GM21825 (cell line): ENCODE data around the gene PRRC2C.
"Not testable (repeated sequence)": the region's sequence is repeated elsewhere in the genome, so short reads cannot be mapped to it uniquely, and the experiment has no call there.

Experiments
- ATAC-seq: cut with Tn5 transposase; IDR thresholded peaks from one replicate; pipeline ENCODE4 v1.9.1; 2021; ENCODE audit warnings: mild to moderate bottlenecking, moderate library complexity; ENCODE audit not compliant: unreplicated experiment

Gene PRRC2C

DNA sequence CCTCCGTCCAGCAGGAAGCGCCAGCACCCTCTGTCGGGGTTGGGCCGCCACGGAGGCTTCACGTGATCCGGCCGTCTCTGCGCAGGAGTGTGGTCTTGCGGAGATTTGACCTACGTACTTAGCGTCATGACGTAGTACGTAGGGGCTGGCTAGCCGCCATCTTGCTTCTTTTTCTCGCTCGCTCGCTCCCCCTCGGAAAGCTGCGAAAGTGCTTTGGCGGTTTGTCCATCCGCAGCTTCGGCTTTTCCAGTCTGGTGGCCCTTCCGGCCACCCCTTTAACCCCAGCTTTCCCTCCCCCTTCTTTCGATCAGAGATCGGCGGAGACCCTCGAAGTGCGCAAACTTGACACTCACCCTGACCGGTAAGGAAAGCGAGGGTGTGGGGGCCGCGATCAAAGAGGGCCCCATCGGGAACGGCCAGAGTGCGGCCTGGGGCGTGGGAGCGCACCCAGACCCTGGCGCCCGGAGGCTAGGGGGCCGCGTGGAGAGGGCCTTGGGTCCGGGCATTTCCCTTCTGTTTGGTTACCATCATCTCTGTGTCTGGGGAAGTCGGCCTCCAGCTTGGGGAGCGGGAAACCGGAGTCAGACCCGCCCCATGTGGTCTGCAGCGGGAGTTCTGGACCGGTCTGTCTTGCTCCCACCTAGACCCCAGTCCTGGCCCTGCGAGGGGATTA lies at the start of gene PRRC2C:
PRRC2C (plus strand) TSS at position 156 of the 673 bp plus-strand sequence. CDS start 26,559 bp downstream, outside the sequence.
- peak; percentile 98 for ATAC-seq

DNA sequence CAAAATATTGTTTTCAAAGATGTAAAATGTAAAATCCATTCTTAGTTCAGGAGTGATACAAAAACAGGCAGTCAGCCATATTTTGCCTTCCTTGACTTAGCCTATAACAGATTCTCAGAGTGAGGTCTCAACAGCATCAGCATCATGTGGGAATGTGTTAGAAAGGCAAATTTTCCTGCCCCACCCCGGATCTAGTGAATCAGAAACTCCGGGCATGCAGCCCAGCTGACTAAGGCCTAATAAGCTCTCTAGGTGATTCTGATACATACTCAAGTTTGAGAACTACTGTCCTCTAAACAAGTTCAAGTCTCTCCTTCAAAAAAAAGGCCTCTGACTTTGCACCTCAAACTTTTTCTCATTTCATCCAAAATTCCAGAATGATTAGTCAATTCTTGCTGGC lies 46.9 kb upstream of the PRRC2C start:
- no peak for ATAC-seq

DNA sequence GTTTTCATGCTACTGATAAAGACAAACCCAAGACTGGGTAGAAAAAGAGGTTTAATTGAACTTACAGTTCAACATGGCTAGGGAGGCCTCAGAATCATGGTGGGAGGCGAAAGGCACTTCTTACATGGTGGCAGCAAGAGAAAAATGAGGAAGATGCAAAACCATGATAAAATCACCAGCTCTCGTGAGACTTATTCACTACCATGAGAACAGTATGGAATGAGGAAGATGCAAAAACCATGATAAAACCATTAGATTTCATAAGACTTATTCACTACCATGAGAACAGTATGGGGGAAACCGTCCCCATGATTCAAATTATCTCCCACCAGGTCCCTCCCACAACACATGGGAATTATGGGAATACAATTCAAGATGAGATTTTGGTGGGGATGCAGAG lies 45.1 kb upstream of the PRRC2C start:
- ATAC-seq, result not testable (repeated sequence)

DNA sequence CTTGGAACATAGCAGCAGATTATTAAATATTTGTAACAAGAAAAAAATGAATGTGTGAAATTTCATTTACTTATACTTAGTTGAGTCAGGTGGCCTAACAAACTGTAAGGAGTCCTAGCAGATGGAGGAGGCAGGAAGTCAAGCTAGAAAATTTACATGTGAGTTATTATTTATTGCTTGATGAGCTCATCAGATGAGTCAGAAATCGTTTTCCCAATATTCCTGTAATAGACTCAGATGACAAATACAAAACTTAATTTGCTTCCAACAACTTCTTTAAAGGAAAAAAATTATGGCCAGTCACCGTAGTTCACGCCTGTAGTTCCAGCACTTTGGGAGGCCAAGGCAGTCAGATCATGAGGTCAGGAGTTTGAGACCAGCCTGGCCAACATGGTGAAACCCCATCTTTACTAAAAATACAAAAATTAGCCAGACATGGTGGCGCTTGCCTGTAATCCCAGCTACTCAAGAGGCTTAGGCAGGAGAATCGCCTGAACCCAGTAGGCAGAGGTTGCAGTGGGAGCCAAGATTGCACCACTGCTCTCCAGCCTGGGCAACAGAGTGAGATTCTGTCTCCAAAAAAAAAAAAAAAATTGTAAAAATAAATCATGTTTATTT lies 43.9 kb upstream of the PRRC2C start:
- not testable (repeated sequence) for ATAC-seq

DNA sequence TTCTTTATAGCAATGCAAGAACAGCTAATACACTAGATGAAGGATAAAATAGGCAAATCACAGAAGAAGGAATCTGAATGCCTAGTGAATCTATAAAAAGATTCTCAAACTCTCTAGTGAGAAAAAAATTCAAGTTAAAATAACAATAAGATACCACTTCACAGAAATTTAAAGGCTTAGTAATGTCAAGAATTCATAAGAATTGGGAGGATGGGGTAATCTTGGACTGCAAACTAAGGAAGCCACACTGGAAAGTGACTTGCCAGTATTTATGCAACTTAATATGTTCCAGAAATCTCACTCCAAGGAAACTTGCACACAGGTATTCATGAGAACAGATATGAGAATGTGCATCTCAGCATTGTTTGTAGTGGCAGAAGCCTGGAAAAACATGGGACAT lies 38.9 kb upstream of the PRRC2C start:
- ATAC-seq, result no peak

DNA sequence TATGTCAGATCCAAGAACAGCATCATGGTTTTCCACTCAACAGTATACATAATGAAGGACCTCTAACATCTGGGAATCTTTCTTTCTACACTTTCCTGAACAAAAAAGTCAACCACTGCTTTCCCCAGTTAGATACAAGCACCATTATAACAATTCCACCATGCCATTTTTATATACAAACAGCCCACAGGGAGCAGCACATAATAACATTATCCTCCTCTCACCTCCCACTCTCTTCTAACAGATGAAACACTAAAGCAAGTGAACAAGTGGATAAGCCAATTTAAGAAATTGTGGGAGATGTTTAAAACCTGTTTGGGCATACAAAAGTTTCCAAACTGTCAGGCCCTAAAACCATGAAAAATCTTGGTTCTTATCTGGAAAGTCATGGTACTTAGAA lies 29.4 kb upstream of the PRRC2C start:
- ATAC-seq, result no peak

DNA sequence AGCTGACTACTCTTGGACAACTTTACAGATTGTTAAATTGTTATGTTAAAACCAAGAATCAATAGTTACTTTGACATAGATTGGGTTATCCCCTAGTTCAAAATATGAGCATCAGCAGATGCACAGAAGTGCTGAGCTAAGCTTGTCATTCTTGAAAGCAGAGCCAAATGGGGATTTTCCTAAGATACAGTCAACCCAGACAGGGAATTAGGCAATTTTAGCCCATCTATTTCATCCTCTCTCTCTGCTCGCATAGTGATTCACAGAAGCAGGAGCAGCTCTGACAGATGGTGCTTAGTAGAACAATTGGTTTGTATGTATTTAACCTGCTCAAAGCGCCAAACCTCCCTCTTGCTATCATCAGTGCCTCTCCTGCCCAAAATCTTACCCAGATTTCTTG lies 27.9 kb upstream of the PRRC2C start:
- no peak for ATAC-seq

DNA sequence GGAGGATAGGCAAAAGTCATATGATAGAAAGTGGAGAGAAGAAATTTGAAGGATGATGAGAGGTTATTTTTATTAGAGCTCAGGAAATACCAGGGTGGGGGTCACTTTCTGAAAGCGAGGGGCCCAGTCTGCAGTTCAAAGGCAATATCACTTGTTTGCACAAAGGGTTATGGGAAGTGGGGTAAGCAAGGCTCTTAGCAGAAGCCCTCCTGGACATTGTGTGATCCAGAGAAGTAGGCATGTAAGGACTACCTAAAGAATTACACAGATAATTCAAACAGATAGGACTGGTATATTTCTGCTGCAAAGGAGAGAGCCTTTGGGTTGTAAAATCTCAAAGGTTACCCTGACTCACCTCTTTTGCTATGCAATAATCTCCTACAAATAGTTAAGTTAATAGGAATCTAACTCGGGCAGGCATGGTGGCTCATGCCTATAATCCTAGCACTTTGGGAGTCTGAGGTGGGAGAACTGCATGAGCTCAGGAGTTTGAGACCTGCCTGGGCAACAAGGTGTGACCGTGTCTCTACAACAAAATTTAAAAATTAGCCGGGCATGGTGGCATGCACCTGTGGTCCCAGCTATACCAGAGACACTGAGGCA lies 25.2 kb upstream of the PRRC2C start:
- no peak for ATAC-seq

DNA sequence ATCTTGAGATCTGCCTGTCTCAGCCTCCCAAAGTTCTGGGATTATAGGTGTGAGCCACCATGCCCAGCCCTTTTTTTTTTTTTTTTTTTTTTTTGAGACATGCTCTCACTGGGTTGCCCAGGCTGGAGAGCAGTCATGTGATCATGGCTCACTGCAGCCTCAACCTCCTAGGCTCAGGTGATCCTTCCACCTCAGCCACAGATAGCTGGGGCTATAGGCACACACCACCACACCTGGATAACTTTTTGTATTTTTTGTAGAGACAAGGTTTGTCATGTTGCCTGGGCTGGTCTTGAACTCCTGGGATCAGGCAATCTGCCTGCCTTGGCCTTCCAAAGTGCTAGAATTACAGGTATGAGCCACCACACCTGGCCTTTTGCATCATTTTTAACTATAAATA lies 17.7 kb upstream of the PRRC2C start:
- no peak for ATAC-seq

DNA sequence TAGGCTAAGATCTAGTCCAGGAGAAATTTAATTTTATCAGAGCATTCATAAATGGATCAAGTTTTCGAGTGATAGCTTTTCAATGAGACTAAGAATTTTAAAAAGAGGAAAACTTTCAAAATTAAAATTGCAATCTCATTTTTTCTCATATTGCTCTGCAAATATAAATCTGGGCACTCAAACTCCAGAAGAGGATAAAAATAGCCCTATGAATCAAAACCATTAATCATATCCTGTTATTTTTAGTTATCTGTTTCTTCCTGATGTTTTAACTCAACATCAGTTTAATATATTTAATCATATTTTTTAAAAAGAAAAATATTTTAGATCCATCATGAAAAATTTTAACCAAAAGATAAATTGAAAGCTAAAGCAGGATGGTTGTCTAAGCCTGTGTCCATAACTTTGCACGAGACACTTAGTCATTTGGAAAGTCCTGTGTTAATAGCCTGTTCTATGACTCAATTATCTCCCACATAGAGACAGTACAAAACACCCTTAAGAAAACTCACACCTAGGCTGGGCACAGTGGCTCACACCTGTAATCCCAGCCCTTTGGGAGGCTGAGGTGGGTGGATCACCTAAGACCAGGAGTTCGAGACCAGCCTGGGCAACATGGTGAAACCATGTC lies 17.1 kb upstream of the PRRC2C start:
- ATAC-seq, result peak; percentile 74

DNA sequence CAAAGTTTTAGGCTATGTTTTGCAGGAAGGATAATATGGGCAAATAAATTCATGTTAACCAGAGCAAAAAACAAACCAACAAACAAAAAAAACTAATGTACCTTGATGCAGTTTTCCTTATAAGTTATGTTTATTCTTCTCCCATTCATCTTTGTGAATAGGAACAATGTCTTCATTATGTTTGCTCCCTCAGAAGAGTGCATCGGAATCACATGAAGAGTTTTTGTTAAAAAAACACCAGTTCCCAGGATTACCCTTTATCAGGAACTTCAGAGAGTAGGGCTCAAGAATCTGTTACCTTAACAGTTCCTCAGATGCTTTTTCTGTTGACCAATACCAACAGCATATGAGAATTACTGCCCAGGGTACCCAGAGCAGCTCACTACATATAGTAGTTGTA lies 14.6 kb upstream of the PRRC2C start:
- ATAC-seq, result no peak

DNA sequence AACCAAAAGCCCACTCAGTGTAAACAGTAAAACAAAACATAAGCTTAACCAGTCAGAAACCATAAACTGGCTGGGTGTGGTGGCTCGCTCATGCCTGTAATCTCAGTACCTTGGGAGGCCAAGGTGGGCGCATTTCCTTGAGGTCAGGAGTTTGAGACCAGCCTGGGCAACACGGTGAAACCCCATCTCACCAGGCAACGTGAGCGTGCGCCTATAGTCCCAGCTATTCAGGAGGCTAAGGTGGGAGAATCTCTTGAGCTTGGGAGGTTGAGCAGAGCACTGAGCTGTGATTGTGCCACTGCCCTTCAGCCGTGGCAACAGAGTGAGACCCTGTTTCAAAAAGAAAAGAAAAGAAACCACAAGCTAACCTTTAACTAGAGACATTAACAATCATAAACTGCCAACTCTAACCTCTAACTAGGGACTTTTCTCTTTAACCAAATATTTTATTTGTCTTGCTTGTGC lies 13.1 kb upstream of the PRRC2C start:
- peak; percentile 56 for ATAC-seq

DNA sequence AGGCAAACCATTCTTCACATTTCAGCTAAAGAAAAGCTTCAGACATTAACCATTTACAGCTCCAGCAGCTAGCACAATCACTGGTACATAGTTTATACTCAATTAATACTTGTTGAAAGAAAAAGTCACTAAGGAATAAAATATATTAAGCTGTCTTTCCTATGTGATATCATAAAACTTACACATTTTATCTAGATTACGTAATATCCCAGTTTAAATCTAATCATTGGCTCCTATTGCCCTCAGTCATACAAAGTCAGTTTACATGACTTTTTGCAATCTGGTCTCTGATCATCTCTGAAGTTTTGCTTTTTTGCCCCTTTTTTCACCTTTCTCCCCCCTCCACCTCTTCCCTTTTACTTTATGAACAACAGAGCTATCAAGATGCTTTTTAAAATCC lies 8.5 kb upstream of the PRRC2C start:
- ATAC-seq, result no peak

DNA sequence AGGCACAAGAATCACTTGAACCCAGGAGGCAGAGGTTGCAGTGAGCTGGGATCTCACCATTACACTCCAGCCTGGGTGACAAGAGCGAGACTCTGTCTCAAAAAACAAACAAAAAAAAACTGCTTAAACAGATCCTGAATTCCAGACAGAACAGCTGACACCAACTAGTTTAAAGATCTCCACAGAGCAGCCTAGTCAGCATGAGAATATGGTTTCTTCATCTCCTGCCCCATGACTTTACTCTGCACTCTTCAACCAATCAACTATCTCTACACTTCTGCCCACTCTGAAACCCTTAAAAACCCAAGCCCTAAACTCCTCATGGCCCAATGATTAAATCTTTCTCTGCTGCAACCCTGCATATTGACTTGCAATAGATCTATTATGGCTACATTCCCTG lies 7.5 kb upstream of the PRRC2C start:
- no peak for ATAC-seq

DNA sequence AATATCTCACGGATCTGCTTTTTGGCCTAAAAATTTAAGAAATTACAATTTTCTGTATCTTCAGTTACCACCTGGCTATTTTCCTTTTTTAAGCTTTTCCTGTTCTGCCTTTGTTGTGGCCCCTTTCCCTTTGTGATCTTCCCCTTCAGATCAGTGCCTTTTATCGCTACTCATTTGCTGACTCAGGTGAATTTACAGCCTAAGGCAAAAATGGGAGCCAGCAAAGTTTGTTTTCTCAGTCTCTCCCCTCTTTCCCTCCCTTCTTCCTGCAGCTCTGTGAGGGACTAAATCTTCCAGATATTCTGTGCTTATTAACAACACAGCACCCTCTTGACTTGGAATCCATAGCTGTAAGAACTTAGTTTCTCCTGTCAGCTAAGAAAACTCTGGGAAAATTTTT lies 5.3 kb upstream of the PRRC2C start:
- ATAC-seq, result no peak

DNA sequence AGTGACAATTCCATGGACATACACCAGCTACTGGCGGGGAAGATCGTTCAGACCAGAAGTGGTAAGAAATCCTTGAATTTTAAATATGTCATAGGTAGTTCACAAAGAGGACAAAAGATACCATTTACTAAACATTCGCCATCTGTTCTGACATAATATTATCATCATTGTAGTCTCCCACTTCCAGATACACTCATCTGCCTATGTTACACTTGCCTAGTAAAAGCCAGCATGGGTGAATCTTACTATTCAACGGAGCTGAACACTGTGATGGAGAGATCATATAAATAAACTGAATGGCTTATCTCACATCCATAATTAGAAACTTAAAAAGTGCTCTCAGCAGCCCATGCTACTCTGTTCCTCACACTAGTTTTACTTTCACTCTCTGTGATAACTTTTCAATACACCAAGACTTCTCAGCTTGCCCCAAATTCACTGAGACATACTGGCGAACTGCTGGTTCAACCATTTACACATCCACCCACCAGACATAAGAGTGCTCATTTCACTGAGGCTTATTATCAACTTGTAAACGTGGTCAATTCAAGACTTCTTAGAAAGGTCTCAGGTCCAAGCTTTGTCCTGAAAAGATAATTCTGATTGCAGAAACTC lies 463 bp upstream of the PRRC2C start:
- ATAC-seq, result peak; percentile 50

DNA sequence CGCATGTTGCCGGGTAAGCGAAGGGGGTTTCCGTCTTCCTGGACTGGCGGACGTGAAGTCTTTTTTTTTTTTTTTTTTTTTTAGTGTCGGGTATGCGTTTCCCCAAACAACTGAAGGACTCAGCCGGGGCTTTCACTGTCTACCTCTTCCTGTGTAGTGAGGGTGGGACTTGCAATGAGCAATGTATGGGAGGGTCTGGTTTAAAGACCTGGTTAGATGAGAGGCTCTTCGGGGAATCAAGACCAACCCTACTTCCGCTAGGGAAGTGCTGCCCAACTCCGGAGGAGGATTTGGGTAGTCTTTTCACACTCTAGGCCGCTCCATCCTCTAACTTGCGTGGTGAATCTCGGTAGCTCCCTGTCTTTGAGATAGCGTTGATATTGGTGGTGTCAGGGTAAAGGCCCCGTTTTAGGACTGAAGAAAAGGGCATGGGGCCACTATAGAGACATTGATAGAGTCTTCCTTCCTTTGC lies 754 bp downstream of the PRRC2C start:
- ATAC-seq, result peak; percentile 40

DNA sequence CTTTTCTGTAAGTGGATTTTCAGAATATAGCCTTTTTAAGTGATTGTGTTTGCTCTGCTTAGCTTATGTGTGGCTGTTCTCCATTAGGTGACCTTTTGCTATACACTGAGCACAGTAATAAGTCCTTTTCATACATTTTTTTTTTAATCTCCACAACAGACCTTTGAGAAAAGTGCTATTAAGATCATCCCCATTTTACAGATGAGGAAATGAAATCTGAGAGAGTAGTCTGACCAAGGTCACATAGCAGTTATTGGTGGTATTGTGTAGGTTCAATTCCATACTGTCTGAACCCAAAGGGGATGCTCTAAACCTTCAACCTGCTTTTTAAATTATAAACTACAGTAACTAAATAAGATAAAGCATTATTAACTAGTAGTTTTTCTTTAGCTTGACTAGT lies 1.7 kb downstream of the PRRC2C start:
- no peak for ATAC-seq

DNA sequence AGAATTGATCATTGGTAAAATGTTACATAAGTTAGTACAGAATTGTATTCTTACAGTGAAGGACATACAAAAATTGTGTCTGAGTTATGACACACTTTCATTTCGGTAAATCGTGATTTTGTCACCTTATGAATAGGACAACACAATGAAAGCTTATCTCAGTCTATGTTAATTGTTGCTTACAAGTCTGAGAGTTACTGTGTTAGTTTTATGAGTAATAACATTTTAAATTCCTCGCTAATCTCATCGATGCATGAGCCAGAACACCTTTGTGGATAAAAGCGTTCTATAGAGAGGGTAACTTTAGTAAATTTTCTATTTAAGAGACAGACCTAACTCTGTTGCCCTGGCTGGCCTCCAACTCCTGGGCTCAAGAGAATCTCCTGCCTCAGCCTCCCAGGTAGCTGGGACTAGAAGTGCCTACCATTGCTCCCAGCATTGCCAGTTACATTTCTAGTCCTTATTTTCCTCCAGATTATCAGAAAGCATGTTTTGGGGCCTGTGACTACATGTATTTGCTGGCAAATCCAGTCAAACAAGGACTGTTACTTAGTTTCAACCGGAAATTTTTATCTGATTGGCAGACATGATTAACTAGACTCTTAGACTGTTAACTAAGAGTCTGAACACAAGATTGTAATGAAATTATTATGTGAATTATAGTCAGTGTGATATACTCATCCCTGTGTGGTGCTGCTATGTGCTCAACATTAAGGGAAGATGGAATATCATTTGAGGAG lies 3.0 kb downstream of the PRRC2C start:
- no peak for ATAC-seq

DNA sequence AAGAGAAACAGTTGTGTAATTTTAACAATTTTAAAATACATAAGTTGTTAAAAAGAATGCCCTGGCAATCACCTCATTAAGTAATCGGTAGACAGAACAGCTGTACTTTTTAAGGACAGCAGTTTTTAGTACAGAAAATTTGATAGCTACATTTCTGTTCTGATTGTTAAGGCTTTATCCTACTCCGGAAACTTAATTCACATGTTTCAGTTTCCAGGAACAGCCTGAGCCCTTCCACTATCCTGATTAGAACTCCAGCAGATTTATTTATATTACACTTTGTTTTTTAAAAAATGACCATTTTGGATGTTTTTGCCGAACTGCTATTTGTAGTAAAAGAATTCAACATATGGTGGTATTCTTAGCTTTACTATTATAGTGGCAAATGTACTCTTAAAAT lies 8.7 kb downstream of the PRRC2C start:
- ATAC-seq, result no peak

DNA sequence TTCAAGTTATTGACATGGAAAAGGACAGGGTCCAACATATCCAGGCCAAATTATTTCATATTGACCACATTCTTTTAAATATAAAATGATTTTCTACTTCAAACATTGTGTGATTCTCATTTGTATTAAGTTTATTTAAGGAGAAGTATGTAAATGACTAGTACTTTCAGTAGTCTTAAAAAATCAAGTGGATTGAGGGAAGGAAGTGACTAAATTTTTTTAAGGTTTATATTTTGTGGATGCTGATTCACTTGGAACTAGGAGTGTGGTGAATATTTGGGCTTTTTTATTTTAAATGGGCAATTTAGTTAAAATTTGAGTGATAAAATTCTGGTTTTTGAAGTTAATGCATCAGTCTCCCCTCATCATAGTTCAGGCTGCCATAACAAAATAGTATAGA lies 10.1 kb downstream of the PRRC2C start:
- no peak for ATAC-seq
